ENCODE results near the gene TNS3.

The TNS3 gene

GRCh38 chr7:47313564-47313963 is 268.3 kb downstream of the TNS3 start:
- DNase-seq (ENCODE audit: insufficient read length, low spot score) (no peak), FAIRE-seq (no peak)
- no peak for TF ChIP-seq CTCF (IDR thresholded peaks at IDR 0.05; ENCODE audit: insufficient read depth, missing control alignments)

- FAIRE-seq (no peak), DNase-seq (ENCODE audit: insufficient read length, low spot score) (no peak)
- TF ChIP-seq CTCF (IDR thresholded peaks at IDR 0.05; ENCODE audit: insufficient read depth, missing control alignments): no peak
These were observed 270.0 kb downstream of the TNS3 start for GRCh38 chr7:47311891-47312290.

GRCh38 chr7:47310020-47310419 is 271.9 kb downstream of the TNS3 start:
- FAIRE-seq (no peak), DNase-seq (ENCODE audit: insufficient read length, low spot score) (no peak)
- no peak for TF ChIP-seq CTCF (IDR thresholded peaks at IDR 0.05; ENCODE audit: insufficient read depth, missing control alignments)

GRCh38 chr7:47308808-47309207 is 273.1 kb downstream of the TNS3 start:
- no peak for TF ChIP-seq CTCF (IDR thresholded peaks at IDR 0.05; ENCODE audit: insufficient read depth, missing control alignments)
- DNase-seq (ENCODE audit: insufficient read length, low spot score) (no peak), FAIRE-seq (no peak)

- FAIRE-seq (no peak), DNase-seq (ENCODE audit: insufficient read length, low spot score) (no peak)
- no peak for TF ChIP-seq CTCF (IDR thresholded peaks at IDR 0.05; ENCODE audit: insufficient read depth, missing control alignments)
These were observed 274.6 kb downstream of the TNS3 start for GRCh38 chr7:47307311-47307710.

- FAIRE-seq (no peak), DNase-seq (ENCODE audit: insufficient read length, low spot score) (no peak)
- TF ChIP-seq CTCF (IDR thresholded peaks at IDR 0.05; ENCODE audit: insufficient read depth, missing control alignments): no peak
These were observed 276.9 kb downstream of the TNS3 start for GRCh38 chr7:47304727-47305719.

Measured in D721Med (cell line).